MM.1S (cell line): ENCODE measurements around the gene GPR3.

Source experiments
- CTCF ChIP-seq: fragments of 300-600 bp; sonication (generic); IDR thresholded peaks from 2 replicates; pipeline ENCODE4 v1.5.1; 2016; ENCODE audit warnings: antibody characterized with exemption, low read length, mixed read lengths
- EZH2 ChIP-seq: fragments of 300-600 bp; sonication (generic); optimal IDR thresholded peaks from 2 replicates; pipeline ENCODE3; 2017; ENCODE audit warnings: low read depth, mild to moderate bottlenecking, antibody characterized with exemption, low read length, mixed read lengths
- EZH2phosphoT487 ChIP-seq: fragments of 300-600 bp; sonication (generic); IDR thresholded peaks from 2 replicates; pipeline ENCODE4 v1.6.1; 2018; ENCODE audit warnings: antibody characterized with exemption, low read length

- TF ChIP-seq CTCF (no peak), EZH2phosphoT487 (no peak), EZH2 (no peak)
Observed at GRCh38 chr1:27348861-27349783, 43.3 kb upstream of the GPR3 start.
